Left renal pelvis (tissue), 4 donors: ENCODE data around the gene ULK1. TPM values are rescaled to one million over a fixed set of nuclear protein-coding genes. Genes with fewer than 3 reads are reported as not detected.
"Not testable (repeated sequence)": the region's sequence is repeated elsewhere in the genome, so short reads cannot be mapped to it uniquely, and the experiment has no call there.

ENCODE experiments used
- DNase-seq, 4 donors: peaks; one replicate each; pipeline ENCODE4 v3.0.0-alpha.2; 2013; ENCODE audit warnings: low read depth in 4 of 4, low spot score in 3 of 4
- polyA plus RNA-seq, 4 donors: library from polyadenylated mRNA; unstranded; fragments of 120-200 nt; gene quantifications; one replicate each; pipeline ENCODE4 v1.2.1, GENCODE V29; 2013; ENCODE audit not compliant: insufficient read length in 4 of 4

The ULK1 gene
- polyA plus RNA-seq, 4 donors = 20.6 to 44.0 (median 27.0) TPM

- DNase-seq = not testable (repeated sequence)
Measured at GRCh38 chr12:131885076-131885475, 9.3 kb upstream of the ULK1 start.

- no peak for DNase-seq
Measured at GRCh38 chr12:131885543-131886057, 8.8 kb upstream of the ULK1 start.

GRCh38 chr12:131891722-131892121 lies 2.7 kb upstream of the ULK1 start:
- not testable (repeated sequence) for DNase-seq

- DNase-seq = no peak
Measured at GRCh38 chr12:131892711-131893604, 1.5 kb upstream of the ULK1 start.

- DNase-seq = peak in 1 of 4 donors; percentile 27
Measured at GRCh38 chr12:131893605-131894312, 663 bp upstream of the ULK1 start.

GRCh38 chr12:131894981-131895639 lies 688 bp downstream of the ULK1 start:
- DNase-seq = no peak

- no peak for DNase-seq
Measured at GRCh38 chr12:131895640-131896079, 1.2 kb downstream of the ULK1 start.

- DNase-seq = peak; percentile 65 to 72 (median 67)
Measured at GRCh38 chr12:131896080-131896810, 1.8 kb downstream of the ULK1 start.

GRCh38 chr12:131896811-131897270 lies 2.4 kb downstream of the ULK1 start:
- DNase-seq = no peak

- no peak for DNase-seq
Measured at GRCh38 chr12:131897276-131897675, 2.9 kb downstream of the ULK1 start.

- no peak for DNase-seq
Measured at GRCh38 chr12:131897875-131898274, 3.5 kb downstream of the ULK1 start.

GRCh38 chr12:131900397-131900796 lies 6.0 kb downstream of the ULK1 start:
- DNase-seq = no peak

- no peak for DNase-seq
Measured at GRCh38 chr12:131901431-131902331, 7.3 kb downstream of the ULK1 start.

- no peak for DNase-seq
Measured at GRCh38 chr12:131902332-131903241, 8.2 kb downstream of the ULK1 start.

GRCh38 chr12:131903270-131904255 lies 9.1 kb downstream of the ULK1 start:
- DNase-seq = no peak

- no peak for DNase-seq
Measured at GRCh38 chr12:131904346-131904745, 9.9 kb downstream of the ULK1 start.

GRCh38 chr12:131905081-131905629 lies 10.7 kb downstream of the ULK1 start:
- no peak for DNase-seq
